Activated gamma-delta T cell (primary cell): ENCODE data around the gene KRT81.
"Not testable (repeated sequence)": the region's sequence is repeated elsewhere in the genome, so short reads cannot be mapped to it uniquely, and the experiment has no call there.

Experiments used
- DNase-seq: peaks from one replicate; lab custom pipeline; 2025; lab: John Stamatoyannopoulos, UW

KRT81 gene

GRCh38 chr12:52253391-52254179 lies 37.7 kb downstream of the KRT81 start:
- DNase-seq: no peak

- no peak for DNase-seq
Observed at GRCh38 chr12:52252728-52253343, 38.5 kb downstream of the KRT81 start.

- DNase-seq: not testable (repeated sequence)
Observed at GRCh38 chr12:52252175-52252615, 39.1 kb downstream of the KRT81 start.

- DNase-seq: no peak
Observed at GRCh38 chr12:52251367-52252051, 39.8 kb downstream of the KRT81 start.

GRCh38 chr12:52250048-52250990 lies 41.0 kb downstream of the KRT81 start:
- no peak for DNase-seq

- DNase-seq: no peak
Observed at GRCh38 chr12:52249511-52250047, 41.8 kb downstream of the KRT81 start.

GRCh38 chr12:52248541-52249461 lies 42.5 kb downstream of the KRT81 start:
- no peak for DNase-seq

- DNase-seq: no peak
Observed at GRCh38 chr12:52247622-52248540, 43.5 kb downstream of the KRT81 start.

- no peak for DNase-seq
Observed at GRCh38 chr12:52246720-52247621, 44.4 kb downstream of the KRT81 start.

- DNase-seq: no peak
Observed at GRCh38 chr12:52245962-52246569, 45.3 kb downstream of the KRT81 start.

- DNase-seq: no peak
Observed at GRCh38 chr12:52245259-52245961, 45.9 kb downstream of the KRT81 start.

- no peak for DNase-seq
Observed at GRCh38 chr12:52244615-52244994, 46.7 kb downstream of the KRT81 start.

- DNase-seq: no peak
Observed at GRCh38 chr12:52243856-52244614, 47.3 kb downstream of the KRT81 start.

GRCh38 chr12:52243259-52243855 lies 48.0 kb downstream of the KRT81 start:
- no peak for DNase-seq

- no peak for DNase-seq
Observed at GRCh38 chr12:52242442-52243258, 48.7 kb downstream of the KRT81 start.
